ENCODE measurements around the gene KCNH4. TPM values are rescaled to one million over a fixed set of nuclear protein-coding genes. Genes with fewer than 3 reads are reported as not detected.

The KCNH4 gene
- total RNA-seq, 1 experiment from 2014 or later = not detected

GRCh38 chr17:42199416-42200011 lies 18.6 kb upstream of the KCNH4 start:
- TF ChIP-seq POLR2A (IDR thresholded peaks at IDR 0.05; ENCODE audit: borderline replicate concordance, extremely low read depth, insufficient read depth, insufficient read length) (no peak), EZH2phosphoT487 (IDR thresholded peaks at IDR 0.05; ENCODE audit: borderline replicate concordance) (no peak), EGR1 (IDR thresholded peaks at IDR 0.05; ENCODE audit: low read depth) (no peak), SP1 (IDR thresholded peaks at IDR 0.05; ENCODE audit: low read depth) (no peak), SIN3A (IDR thresholded peaks at IDR 0.05; ENCODE audit: low read depth) (no peak), JUND (IDR thresholded peaks at IDR 0.05) (no peak), SRF (IDR thresholded peaks at IDR 0.05; ENCODE audit: low read depth) (no peak), ZFX (IDR thresholded peaks at IDR 0.05) (no peak), RAD21 (IDR thresholded peaks at IDR 0.05; ENCODE audit: low read depth) (no peak), POLR2AphosphoS5 (IDR thresholded peaks at IDR 0.05; ENCODE audit: low read depth, low read length) (no peak), FOSL1 (IDR thresholded peaks at IDR 0.05; ENCODE audit: low read depth) (no peak), REST (IDR thresholded peaks at IDR 0.05; ENCODE audit: low read depth) (no peak), CEBPB (IDR thresholded peaks at IDR 0.05; ENCODE audit: low read depth) (no peak), YY1 (IDR thresholded peaks at IDR 0.05; ENCODE audit: extremely low read depth, insufficient replicate concordance, low read depth, low read length) (no peak), CBX3 (IDR thresholded peaks at IDR 0.05; ENCODE audit: low read depth) (no peak), ATF3 (IDR thresholded peaks at IDR 0.05) (no peak), ZNF274 (IDR thresholded peaks at IDR 0.05; ENCODE audit: low read depth, low read length) (no peak), ZBTB33 (IDR thresholded peaks at IDR 0.05; ENCODE audit: extremely low read depth, insufficient replicate concordance, low read length) (no peak)
- H3K79me2 ChIP-seq (ENCODE audit: insufficient read depth, low read length) = no peaks in the 10 kb centered on the region
- ChIA-PET RAD21 (ENCODE audit: low non-redundant PET in 1 of 2, low total read pairs in 2 of 2, uncharacterized antibody in 2 of 2, unreplicated experiment in 2 of 2) (no interaction called here), POLR2A (no interaction called here), CTCF (interaction anchor here (2.0 kb wide), 1 partner anchor 22 kb away, joined by 6 read pairs; no protein-coding TSS in a partner anchor)
- H3K9me2 ChIP-seq (ENCODE audit: insufficient read depth) = no peaks in the 10 kb centered on the region
- H3K9me3 ChIP-seq (ENCODE audit: control insufficient read depth in 1 of 2, insufficient read depth in 1 of 2, low read depth in 1 of 2, low read length in 2 of 2) = no peaks in the 10 kb centered on the region
- H3K27ac ChIP-seq (ENCODE audit: low read depth, low read length) = no peak overlapping the region
- ATAC-seq (no peak), DNase-seq (ENCODE audit: low read depth, low spot score) (no peak)
- no peak overlapping the region for H3K4me2 ChIP-seq (ENCODE audit: low read length)
- H3K27me3 ChIP-seq (ENCODE audit: insufficient read depth, low read length) = no peaks in the 10 kb centered on the region
- H3K9ac ChIP-seq (ENCODE audit: low read length) = no peak overlapping the region
- H2AFZ ChIP-seq (ENCODE audit: low read depth, low read length, poor library complexity, severe bottlenecking) = no peak overlapping the region
- BruUV-seq (replicated peaks) = no TSS peak
- H3K4me1 ChIP-seq (ENCODE audit: control insufficient read depth in 1 of 2, insufficient read depth in 2 of 2, low read length in 2 of 2) = peaks cover 0 to 3% of the 10 kb centered on the region in 2 experiments; a peak in 1 of 4 replicates
- intact Hi-C loops (cut with micrococcal nuclease) = no loop called here
- H3K36me3 ChIP-seq (ENCODE audit: control insufficient read depth in 1 of 2, insufficient read depth in 2 of 2, low read length in 2 of 2) = no peaks in the 10 kb centered on the region
- no peak overlapping the region for H3K4me3 ChIP-seq (replicated peaks in 1 of 2; ENCODE audit: low read depth in 1 of 2, low read length in 2 of 2)
- no peaks in the 10 kb centered on the region for H4K20me1 ChIP-seq (ENCODE audit: insufficient read depth)

All from HCT116 (cell line).